MM.1S (cell line): ENCODE results near the gene CUL1.

Source experiments
- CTCF ChIP-seq: fragments of 300-600 bp; sonication (generic); IDR thresholded peaks from 2 replicates; pipeline ENCODE4 v1.5.1; 2016; ENCODE audit warnings: antibody characterized with exemption, low read length, mixed read lengths
- EZH2 ChIP-seq: fragments of 300-600 bp; sonication (generic); optimal IDR thresholded peaks from 2 replicates; pipeline ENCODE3; 2017; ENCODE audit warnings: low read depth, mild to moderate bottlenecking, antibody characterized with exemption, low read length, mixed read lengths

- TF ChIP-seq EZH2 (no peak), CTCF (no peak)
Observed at GRCh38 chr7:148676291-148676690, 22.4 kb upstream of the CUL1 start.
